Mucosa of descending colon (tissue), 3 donors: Measurements from ENCODE around the gene STAT6. TPM values are rescaled to one million over a fixed set of nuclear protein-coding genes. Genes with fewer than 3 reads are reported as not detected.

ENCODE experiments used
- ATAC-seq: fragments of 200-7000 bp; cut with Tn5 transposase; one replicate; pipeline ENCODE4 v1.9.1; 2020; ENCODE audit warnings: mild to moderate bottlenecking, moderate library complexity
- DNase-seq, 3 donors: peaks; one replicate each; pipeline ENCODE4 v3.0.0-alpha.2; 2020
- H3K36me3 ChIP-seq: fragments of 200-600 bp; one replicate; pipeline ENCODE4 v1.8.0; 2021; ENCODE audit warnings: low read depth, mild to moderate bottlenecking
- H3K4me1 ChIP-seq: fragments of 200-600 bp; one replicate; pipeline ENCODE4 v1.8.0; 2021; ENCODE audit warnings: low read depth, mild to moderate bottlenecking
- H3K4me3 ChIP-seq: fragments of 200-600 bp; one replicate; pipeline ENCODE4 v1.8.0; 2021; ENCODE audit warnings: mild to moderate bottlenecking
- H3K9me3 ChIP-seq: fragments of 200-600 bp; one replicate; pipeline ENCODE4 v1.8.0; 2021; ENCODE audit warnings: mild to moderate bottlenecking
- intact Hi-C, 2 donors: fragments of 100-400 bp; cut with DNase I in 1 of 2; cut with micrococcal nuclease in 1 of 2; formaldehyde crosslinking; loops; one replicate each; pipeline versions ENCODE4 v1.11.0 to v1.11.1; 2022; cut with DNase I, micrococcal nuclease
- total RNA-seq, 3 donors: library from RNA; stranded (reverse); fragmentation: NEBNext Ultra II Directional in 2 of 3; extraction: Animal tissue kit (Norgen Biotek cat#: 25700) in 2 of 3; gene quantifications; one replicate each; pipeline versions ENCODE4 v1.2.1 to v1.2.4, GENCODE V29; 2021 to 2023
- TF ChIP-seq, protein P1 (sequence below): fragments of 200-600 bp; IDR thresholded peaks from one replicate; pipeline ENCODE4 v1.8.0; 2022; ENCODE audit warnings: antibody characterized with exemption, mild to moderate bottlenecking
- donor health status: DM: no; HTN: no; CAD: no; lungs with moderate emphysema.
- donor health status: DM: no; HTN: no; CAD: no.
- donor health status: DM: no; HTN: yes; CAD: no.

STAT6 gene
- total RNA-seq, 3 donors from 2014 or later = 219 to 286 (median 281) TPM

DNA sequence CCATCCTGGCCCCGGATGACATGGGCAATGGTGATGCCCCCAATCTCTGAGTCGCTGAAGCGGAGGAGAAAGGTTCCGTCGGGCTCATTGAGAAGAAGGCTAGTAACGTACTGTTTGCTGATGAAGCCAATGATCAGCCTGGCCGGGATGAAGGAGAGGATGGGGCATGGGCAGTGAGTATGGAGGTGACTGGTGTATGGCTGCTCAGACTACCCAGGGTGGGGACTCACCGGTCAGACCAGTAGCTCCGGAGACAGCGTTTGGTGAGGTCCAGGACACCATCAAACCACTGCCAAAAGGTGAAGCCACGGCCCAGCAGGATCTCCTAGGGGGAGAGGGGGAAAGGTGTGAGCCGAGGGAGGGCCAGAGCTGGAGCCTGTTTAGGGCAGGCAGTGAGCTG, 11.4 kb downstream of the STAT6 start:
- no peak for DNase-seq
- intact Hi-C loops = no loop called here
- TF ChIP-seq, protein P1, sequence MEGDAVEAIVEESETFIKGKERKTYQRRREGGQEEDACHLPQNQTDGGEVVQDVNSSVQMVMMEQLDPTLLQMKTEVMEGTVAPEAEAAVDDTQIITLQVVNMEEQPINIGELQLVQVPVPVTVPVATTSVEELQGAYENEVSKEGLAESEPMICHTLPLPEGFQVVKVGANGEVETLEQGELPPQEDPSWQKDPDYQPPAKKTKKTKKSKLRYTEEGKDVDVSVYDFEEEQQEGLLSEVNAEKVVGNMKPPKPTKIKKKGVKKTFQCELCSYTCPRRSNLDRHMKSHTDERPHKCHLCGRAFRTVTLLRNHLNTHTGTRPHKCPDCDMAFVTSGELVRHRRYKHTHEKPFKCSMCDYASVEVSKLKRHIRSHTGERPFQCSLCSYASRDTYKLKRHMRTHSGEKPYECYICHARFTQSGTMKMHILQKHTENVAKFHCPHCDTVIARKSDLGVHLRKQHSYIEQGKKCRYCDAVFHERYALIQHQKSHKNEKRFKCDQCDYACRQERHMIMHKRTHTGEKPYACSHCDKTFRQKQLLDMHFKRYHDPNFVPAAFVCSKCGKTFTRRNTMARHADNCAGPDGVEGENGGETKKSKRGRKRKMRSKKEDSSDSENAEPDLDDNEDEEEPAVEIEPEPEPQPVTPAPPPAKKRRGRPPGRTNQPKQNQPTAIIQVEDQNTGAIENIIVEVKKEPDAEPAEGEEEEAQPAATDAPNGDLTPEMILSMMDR = no peak
- Histone ChIP-seq H3K4me3 (no peak overlapping the region), H3K4me1 (peaks cover 12% of the 10 kb centered on the region), H3K36me3 (no peaks in the 10 kb centered on the region), H3K9me3 (no peaks in the 10 kb centered on the region)
- ATAC-seq = no peak

DNA sequence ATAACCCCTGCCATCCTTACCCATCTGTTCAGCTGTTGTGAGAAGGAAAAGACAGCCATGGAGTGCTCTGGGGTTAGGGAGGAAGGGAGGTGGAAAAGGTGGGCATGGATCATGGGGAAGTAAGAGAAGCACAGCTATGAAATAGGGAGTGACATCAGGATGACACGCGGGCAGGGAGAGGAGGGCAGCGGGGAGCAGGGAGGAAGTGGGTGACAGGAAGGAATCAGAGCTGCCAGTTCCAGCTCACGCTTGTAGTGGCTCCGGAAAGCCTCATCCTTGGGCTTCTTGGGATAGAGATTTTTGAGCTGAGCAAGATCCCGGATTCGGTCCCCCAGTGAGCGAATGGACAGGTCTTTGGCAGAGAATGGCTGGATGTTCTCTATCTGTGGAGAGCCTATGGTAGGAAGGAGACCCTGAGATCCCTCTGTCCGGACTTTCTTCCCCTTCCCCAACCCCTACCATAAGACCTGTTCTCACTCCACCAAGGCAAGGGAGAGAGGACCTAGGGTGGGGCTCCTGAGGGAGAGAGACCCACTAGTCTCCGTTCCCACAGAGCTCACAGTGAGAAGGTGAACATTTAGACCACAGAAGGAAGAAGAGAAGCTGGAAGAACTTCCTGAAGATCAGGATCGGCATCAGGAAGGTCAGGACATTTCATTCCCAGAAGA, 12.0 kb downstream of the STAT6 start:
- intact Hi-C loops = no loop called here
- no peaks in the 10 kb centered on the region for H3K36me3 ChIP-seq

DNA sequence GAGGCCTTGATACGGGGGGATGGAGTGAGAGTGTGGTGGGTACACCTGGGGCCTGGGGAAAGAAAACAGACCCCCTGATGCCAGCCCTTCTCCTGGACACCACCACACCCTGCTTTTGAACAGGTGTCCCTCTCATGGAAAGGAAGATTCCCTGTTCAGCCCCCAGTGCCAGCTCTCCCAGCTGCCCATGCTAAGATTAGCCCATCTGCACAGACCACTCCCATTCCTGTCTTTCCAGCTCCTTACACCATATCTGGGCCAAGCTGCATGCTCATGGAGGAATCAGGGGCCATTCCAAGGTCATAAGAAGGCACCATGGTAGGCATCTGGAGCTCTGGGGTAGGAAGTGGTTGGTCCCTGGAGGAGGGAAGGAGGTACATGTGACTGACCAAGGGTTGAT, 12.6 kb downstream of the STAT6 start:
- H3K36me3 ChIP-seq = no peaks in the 10 kb centered on the region
- TF ChIP-seq, protein P1 = no peak
- no peak overlapping the region for H3K4me3 ChIP-seq
- no peaks in the 10 kb centered on the region for H3K9me3 ChIP-seq
- H3K4me1 ChIP-seq = peaks cover 19% of the 10 kb centered on the region
- intact Hi-C loops = no loop called here
- DNase-seq (no peak), ATAC-seq (no peak)

More for the DNA sequence above, 12.0 kb downstream of the STAT6 start:
- DNase-seq (no peak), ATAC-seq (no peak)
- TF ChIP-seq, protein P1 = no peak
- Histone ChIP-seq H3K4me1 (peaks cover 16% of the 10 kb centered on the region), H3K4me3 (no peak overlapping the region), H3K9me3 (no peaks in the 10 kb centered on the region)

DNA sequence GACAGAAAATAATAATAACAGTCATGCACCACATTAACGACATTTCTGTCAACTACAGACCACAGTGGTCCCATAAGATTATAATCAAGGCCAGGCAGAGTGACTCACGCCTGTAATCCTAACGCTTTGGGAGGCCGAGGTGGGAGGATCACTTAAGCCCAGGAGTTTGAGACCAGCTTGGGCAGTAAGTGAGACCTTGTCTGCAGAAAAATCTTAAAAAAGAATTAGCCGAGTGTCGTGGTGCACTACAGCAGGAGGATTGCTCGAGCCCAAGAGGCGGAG, 13.7 kb downstream of the STAT6 start:
- intact Hi-C loops = no loop called here

DNA sequence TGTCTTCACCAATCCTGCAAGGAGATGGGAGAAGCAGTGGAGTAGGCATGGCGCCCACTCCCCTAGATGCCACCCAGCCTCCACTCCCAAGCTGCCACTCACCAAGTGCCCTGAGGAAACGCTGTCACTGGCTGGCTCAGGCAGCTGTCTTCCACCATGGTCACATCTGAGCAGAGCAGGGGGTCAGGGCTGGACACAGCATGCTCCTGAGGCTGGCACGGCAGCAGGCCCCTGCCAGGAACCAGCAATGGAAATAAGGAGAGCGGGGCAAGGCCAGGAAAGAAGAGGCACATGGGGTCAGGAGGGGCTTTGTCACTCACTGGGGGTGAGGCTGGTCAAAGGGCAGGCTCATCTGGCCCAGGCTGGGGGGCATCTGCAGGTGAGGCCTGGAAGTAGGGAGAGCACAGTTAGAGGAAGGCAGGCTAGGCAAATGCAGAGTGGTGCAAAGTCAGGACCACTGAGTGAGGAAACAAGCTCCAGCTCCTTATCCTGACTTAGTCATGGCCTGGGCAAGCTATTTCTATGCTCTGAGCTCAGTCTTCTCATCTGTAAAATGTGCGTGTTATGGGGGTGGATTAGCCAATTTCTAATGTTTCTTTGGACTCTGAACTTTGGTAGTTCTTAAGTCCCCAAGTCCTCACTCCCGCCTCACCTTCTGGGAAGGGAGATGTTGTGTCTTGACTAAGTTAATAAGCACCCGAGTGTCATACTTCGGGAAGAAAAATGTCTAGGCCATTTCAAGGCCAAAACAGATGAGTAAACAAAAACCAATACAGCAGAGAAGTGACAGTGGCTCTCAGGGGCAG, 14.2 kb downstream of the STAT6 start:
- intact Hi-C loops = no loop called here
- no peaks in the 10 kb centered on the region for H3K9me3 ChIP-seq
- H3K4me3 ChIP-seq = no peak overlapping the region
- TF ChIP-seq, protein P1 = no peak
- peaks cover 15% of the 10 kb centered on the region for H3K4me1 ChIP-seq
- DNase-seq = peak in 1 of 3 donors; percentile 30
- ATAC-seq = no peak
- no peaks in the 10 kb centered on the region for H3K36me3 ChIP-seq

More for the DNA sequence above, 13.7 kb downstream of the STAT6 start:
- H3K9me3 ChIP-seq = no peaks in the 10 kb centered on the region
- H3K36me3 ChIP-seq = no peaks in the 10 kb centered on the region
- TF ChIP-seq, protein P1 = no peak
- DNase-seq (no peak), ATAC-seq (no peak)
- no peak overlapping the region for H3K4me3 ChIP-seq
- peaks cover 20% of the 10 kb centered on the region for H3K4me1 ChIP-seq
